Pons (tissue), 1 donor: ENCODE measurements around the gene SNAP91.
"Not testable (repeated sequence)": the region's sequence is repeated elsewhere in the genome, so short reads cannot be mapped to it uniquely, and the experiment has no call there.

ENCODE experiments used
- DNase-seq: peaks from one replicate; pipeline ENCODE4 v3.0.0-alpha.2; 2016; ENCODE audit warnings: low spot score

The SNAP91 gene, protein sequence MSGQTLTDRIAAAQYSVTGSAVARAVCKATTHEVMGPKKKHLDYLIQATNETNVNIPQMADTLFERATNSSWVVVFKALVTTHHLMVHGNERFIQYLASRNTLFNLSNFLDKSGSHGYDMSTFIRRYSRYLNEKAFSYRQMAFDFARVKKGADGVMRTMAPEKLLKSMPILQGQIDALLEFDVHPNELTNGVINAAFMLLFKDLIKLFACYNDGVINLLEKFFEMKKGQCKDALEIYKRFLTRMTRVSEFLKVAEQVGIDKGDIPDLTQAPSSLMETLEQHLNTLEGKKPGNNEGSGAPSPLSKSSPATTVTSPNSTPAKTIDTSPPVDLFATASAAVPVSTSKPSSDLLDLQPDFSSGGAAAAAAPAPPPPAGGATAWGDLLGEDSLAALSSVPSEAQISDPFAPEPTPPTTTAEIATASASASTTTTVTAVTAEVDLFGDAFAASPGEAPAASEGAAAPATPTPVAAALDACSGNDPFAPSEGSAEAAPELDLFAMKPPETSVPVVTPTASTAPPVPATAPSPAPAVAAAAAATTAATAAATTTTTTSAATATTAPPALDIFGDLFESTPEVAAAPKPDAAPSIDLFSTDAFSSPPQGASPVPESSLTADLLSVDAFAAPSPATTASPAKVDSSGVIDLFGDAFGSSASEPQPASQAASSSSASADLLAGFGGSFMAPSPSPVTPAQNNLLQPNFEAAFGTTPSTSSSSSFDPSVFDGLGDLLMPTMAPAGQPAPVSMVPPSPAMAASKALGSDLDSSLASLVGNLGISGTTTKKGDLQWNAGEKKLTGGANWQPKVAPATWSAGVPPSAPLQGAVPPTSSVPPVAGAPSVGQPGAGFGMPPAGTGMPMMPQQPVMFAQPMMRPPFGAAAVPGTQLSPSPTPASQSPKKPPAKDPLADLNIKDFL

DNA sequence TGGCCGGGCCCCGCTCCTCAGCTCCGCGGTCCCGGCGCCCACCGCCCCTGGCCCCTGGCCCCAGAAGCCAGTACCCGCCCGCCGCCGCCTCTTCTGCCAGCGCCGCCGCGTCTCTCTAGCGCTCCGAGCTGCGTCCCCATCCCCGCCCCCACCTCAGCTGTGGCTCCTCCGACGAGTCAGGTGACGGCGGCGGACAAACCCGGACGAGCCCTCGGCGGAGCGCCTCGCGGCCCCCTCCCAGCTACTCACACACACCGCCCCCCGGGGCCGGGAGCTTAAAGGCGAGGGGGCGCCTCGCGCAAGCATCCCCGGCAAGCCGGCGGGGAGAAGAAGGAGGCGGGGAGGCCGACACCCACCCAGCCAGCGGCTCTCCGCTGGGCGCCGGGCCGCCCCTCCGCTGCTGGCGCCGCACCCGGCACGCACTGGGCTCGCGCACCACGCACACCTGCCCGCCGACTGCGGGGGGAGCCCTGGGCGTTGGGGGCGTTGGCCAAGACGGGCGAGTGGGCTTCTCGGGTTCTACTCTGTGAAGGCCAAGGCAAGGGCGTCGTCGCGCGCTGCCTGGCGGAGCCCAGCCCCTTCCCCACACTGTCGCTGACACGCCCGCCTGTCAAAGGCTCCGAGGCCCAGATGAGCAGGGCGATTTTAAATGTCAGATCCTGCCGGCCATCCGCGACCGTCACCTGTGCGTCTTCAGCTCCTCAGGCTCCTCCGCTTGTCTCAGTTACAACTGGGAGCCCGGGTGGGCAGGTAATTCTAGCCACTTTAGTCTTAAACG, at the start of gene SNAP91:
SNAP91 (minus strand) TSS at position 132 of the 778 bp plus-strand sequence. CDS start 1,174 bp downstream, outside the sequence.
- peak; percentile 28 for DNase-seq

DNA sequence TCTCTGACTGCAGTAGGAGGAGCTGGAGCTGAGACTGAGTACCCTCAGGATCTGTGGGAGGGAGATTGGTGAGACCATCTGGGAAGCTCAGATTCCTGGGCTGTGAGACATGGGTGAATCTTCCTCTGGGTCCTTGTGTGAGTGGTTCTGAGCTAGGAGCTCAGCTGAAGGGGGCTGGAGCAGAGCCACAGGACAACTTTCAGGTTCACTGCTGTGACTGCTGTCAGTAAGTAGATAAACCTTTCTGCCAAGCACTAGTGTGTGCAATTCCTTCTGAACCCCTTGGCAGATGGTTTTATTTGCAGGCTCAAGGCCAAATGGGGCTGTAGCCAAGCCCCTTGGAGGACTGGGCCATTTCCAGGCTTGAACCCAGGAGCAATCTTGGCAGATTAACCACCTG, 49.6 kb upstream of the SNAP91 start:
- no peak for DNase-seq

DNA sequence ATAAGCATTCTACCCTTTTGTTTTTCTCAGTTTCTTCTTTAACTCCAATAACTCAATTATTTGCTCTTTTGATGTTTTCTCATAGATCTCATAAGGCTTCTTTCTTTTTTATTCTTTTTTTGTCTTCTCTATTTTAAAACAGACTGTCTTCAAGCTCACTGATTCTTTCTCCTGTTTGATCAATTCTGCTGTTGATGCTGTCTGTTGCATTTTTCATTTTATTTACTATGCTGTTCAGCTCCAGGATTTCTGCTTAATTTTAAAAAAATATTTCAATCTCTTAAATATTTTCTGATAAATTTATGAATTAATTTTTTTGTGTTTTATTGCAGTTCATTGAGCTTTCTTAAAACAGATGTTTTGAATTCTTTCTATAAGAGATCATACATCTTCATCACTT, 48.1 kb upstream of the SNAP91 start:
- DNase-seq: no peak

DNA sequence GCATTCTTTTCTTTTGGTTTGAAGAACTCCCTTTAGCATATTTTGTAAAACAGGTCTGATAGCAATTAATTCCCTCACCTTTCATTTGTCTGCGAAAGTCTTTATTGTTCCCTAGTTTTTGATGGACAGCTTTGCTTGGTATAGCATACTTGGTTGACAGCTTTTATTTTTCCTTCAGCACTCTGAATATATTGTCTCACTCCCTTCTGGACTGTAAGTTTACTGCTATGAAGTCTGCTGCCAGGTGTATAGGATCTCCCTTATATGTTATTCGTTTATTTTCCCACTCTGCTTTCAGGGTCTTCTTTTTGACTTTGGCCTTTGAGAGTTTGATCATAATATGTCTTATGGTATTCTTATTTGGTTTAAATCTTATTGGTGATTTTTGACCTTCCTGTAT, 47.7 kb upstream of the SNAP91 start:
- DNase-seq: no peak

DNA sequence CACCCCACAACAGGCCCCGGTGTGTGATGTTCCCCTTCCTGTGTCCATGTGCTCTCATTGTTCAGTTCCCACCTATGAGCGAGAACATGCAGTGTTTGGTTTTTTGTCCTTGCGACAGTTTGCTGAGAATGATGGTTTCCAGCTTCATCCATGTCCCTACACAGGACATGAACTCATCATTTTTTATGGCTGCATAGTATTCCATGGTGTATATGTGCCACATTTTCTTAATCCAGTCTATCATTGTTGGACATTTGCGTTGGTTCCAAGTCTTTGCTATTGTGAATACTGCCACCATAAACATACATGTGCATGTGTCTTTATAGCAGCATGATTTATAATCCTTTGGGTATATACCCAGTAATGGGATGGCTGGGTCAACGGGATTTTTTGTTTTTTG, 43.5 kb upstream of the SNAP91 start:
- not testable (repeated sequence) for DNase-seq

DNA sequence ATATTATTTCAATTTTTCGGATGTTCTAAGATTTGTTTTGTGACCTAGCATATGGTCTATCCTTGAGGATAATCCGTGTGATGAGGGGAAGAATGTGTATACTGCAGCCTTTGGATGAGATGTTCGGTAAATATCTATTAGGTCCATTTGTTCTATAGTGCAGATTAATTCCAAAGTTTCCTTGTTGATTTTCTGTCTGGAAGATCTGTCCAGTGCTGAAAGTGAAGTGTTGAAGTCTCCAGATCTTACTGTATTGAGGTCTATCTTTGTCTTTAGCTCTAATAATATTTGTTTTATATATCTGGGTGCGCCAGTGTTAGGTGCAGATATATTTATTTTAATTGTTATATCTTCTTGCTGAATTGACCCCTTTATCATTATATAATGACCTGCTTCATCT, 32.2 kb upstream of the SNAP91 start:
- no peak for DNase-seq

DNA sequence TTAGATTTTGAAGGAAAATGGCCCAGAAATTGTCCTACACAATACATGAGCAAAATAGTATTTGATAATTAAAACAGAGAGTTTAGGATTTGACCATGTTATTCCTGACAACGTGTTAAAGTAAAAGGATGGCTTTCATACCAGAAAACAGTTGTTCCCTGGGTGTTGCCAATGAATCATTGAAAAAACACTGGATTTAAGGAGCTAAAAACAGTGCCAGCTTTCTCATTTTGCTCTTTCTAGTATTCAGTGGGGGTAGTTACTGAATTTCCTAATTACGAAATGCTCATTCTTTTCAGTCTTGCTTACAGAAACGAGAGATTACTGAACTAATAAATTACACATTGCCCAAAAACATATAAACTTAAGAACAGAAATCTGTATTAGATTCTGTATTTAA, 26.6 kb upstream of the SNAP91 start:
- no peak for DNase-seq

DNA sequence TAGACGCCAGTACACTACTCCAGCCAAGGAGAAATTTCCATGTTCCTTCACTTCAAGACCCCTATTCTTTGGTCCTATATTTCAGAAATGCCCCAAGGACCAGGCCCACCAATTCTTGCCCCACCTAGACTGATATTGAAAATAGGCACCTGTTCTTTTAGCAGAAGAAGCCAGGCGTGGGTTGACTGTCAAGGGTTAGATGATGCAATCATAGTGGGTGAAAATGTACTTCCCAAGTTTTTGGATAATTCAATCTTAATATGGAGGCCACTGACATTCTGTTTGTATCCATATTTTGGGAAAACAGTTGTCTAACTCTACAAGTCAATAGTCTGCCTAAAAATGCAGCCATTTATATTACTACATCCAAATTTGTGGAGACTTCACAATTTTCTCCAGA, 21.0 kb upstream of the SNAP91 start:
- DNase-seq: no peak

DNA sequence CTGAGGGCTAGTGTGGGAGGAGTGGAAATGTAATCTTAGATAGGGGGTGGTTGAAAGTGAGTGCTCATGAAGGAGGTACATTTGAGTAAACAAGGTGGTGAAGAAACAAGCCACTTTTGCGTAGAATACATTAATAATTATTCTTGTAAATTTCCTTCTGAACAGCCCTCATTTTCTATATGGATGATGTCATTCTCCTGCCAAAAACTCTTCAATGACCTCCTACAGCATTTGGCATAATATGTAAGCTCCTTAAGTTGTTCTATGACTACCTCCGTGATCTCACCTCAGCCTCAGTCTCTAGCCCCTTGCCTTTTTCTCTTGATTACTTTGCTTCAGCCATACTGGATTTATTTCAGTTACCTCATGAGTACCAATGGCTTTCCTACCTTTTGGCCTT, 14.0 kb upstream of the SNAP91 start:
- DNase-seq: no peak

DNA sequence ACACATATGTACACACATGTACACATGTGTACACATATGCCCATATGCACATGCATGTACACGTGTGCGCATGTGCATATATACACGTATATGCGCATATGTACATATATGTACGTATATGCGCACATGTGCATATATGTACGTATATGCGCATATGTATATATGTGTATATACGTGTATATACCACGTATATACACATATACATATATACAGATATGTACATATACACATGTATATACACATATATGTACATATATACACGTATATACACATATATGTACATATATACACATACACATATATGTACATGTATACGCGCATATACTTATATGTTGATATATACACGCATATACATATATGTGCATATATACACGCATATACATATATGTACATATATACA, 8.9 kb upstream of the SNAP91 start:
- no peak for DNase-seq

DNA sequence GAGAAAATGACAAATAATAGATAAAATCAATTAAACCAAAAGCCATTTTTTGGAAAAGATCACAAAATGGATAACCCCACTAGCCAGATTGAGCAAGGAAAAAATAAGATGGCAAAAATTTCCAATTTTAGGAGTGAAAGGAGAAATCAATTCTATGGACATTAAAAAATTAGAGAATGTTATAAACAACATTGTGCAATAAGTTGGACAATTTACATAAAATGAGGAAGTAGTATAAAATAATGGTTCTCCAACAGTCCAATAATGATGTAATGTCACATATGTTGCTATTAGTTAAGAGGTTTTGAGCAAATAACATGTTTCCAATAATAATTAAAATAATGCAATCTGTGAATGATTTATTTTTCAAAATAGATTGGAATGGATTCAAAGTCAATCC, 3.1 kb upstream of the SNAP91 start:
- no peak for DNase-seq

DNA sequence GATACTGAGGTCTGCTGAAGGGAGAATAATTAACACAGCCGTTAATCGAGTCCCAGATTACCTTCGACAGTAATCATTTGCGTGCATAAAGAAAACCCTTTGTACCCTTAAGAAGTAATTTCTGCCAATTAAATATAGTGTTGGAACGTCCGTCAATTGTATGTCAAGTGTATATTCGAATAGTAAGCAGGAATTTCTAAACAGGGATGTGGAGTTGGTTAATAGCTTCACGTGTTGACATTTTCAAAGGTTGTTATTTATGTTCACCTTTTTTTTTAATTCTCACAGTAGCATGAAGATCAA, 798 bp upstream of the SNAP91 start:
- DNase-seq: no peak

DNA sequence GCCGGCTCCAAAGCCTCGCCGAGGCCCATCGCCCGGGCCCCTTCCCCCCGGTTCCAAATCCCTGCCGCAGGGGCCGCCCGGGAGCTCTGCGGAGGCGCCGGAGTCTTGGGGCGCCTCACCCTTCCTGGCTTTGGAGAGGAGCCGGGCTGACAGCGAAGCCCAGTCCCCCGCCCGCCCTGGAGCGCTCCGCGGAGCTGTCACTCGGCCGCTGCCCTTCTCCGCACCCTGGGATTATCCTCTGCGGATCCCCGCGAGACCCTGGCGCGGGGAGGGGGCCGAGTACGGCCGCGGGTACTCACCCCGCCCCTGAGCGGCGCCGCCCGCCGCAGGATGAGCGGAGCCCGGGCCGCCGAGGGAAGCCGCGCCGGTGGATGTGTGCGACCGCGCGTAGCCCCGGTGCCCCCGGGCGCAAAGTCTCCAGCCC, 343 bp downstream of the SNAP91 start:
- no peak for DNase-seq

DNA sequence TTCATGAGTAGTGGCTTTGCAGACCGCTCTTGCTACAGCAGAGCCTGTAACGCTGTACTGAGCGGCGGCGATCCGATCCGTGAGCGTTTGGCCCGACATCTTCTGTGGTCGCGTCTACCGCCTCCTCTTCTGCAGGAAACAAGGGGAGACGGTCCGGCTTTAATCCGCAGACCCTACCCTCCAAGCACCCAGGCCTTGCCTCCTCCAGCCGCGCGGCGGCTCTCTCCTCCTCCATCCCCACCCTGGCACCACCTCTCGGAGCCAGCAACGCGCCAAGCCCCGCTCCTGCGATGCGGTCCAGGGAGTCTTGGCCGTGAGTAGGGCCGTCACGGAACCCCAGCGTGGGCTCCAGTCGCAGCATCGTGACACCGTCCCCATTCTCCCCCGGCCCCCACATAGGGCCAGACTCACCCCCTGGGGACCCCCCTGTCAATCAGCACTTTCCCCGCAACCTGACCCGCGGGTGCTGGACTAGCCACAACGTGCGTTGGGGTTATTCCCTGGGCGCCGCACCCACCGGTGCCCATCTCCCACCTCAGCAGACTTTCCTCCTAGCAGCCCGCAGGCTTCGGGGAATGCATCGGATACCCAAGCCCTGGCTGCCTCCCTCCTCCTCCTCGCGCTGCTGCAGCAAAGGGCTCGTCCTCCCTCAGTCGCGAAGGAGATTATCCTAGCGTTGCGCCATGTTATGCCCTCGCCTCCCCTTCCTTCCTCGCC, 914 bp downstream of the SNAP91 start:
- DNase-seq: peak; percentile 27

DNA sequence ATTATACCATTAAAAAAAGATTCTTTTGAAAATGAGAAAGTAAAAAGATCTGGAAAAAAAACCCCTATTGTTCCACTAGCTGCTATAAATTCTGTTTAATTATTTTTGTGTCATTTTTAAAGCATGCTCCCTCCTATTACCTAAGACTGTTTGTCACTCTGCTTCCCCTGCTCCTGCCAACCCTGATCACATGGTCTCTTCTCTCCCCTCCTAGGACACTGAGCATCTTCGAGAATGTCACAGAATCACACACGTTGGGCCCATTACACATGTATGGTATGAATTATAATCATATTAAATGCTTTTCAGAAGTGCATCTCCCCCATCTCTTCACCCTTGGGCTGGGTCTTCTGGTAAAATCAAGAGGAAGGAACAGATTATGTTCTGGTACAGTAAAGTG, 6.2 kb downstream of the SNAP91 start:
- no peak for DNase-seq

DNA sequence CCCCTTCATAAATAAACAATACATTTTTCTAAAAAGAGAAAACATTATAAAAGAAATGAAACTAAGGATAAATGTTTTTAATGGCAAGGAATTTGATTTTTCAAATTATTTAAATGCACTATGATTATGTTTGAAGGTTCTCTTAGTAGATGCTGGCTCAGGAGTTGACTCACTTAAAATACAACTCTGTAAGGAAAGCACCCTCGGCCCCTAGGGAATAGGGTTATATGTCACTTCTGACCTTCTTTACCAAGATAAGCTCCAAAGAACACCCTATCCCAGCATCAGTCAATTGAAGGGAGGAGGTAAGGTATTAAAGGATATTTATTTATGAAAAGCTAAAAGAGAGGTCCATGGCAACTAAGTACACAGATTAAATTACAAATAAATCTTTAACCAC, 6.8 kb downstream of the SNAP91 start:
- no peak for DNase-seq

DNA sequence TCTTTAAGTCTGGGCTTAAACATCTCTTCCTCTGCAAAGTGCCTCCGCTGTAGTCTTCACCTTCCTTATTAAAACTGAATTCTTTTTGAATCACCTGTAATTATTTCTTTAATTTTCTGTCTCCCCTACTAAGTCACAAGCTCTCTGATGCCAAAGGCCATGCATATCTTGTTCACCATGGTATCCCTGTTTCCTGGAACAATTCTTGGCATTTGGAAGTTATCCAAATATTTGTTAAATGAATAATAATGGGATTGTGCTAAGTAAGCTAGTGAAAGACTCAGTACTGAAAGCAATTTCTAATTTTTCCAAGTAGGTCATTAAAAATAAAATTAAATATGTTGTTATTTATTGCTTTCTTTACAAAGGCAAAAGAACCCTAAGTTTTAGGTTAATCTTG, 12.2 kb downstream of the SNAP91 start:
- no peak for DNase-seq

DNA sequence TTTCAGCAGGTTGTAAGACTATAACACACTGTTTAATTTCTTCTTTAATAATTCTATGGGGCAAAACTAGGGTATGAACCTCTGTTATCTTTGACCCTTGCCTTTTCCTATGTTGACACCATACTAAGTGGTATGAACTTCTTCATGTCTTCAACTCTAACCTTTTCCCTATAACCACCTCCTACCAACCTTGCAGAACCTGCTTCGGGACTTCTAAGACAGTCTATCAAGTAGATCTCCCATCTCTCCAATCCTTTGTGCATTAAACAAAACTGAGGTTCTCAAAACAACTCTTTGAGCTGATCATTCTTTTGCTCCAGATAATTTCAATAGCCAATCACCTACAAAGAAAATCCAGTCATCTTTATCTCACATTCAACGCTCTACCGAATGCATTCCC, 23.4 kb downstream of the SNAP91 start:
- DNase-seq: no peak

DNA sequence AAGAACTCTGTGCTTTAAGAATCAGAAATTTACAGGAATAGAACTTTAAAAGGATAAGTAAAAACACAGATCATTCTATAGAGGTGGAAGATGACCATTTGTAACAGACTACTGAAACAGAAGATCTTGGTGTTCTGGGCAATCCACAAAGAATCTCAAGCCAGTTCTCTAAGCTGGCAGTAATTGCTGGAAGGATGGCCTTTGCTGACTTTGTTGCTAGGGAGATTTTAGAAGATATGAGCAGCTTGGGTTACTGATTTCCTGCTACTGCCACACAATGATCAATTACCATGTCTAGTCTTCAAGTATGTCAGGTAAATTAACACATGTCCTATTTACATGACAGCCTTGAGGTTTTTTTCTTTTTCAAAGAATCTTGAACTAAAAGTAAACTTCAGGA, 31.1 kb downstream of the SNAP91 start:
- DNase-seq: no peak

DNA sequence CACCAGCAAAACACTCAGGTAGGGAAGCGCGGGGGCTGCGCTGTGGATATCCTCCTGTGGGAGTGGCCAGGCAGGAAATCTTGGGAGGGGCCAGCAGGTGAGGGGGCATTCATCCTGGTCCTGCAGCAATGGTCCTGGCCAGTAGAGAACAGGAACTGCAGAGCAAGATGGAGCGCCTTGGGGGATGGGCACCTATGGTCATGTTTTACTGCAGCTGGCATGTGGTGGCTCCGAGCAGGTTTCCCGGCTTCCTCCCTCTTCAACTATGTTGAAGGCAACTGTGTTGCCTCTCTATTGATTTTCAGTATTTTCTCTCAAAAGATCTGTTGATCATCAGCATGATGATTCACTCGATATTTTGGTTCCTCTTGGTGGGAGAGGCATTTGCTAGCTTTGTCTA, 70.9 kb downstream of the SNAP91 start:
- DNase-seq: no peak

DNA sequence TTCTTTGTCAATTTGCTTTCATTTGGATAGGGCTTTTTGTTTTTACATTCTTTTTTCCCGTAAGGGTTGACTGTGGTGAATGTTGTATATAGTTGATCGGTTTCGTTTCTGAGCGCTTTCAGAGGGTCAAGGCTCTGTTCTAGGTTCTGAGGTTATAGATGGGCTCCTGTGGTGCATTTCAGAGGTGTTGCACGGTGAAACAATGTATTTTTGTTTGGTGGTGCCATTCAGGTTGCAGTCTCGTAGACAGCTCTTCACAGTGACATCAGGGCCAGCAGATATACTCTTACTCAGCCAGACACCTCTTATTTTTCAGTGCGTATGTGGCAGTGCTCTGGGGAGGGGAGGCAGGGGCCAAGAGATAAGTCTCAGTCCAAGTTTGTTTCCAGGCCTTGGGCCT, 72.1 kb downstream of the SNAP91 start:
- no peak for DNase-seq

DNA sequence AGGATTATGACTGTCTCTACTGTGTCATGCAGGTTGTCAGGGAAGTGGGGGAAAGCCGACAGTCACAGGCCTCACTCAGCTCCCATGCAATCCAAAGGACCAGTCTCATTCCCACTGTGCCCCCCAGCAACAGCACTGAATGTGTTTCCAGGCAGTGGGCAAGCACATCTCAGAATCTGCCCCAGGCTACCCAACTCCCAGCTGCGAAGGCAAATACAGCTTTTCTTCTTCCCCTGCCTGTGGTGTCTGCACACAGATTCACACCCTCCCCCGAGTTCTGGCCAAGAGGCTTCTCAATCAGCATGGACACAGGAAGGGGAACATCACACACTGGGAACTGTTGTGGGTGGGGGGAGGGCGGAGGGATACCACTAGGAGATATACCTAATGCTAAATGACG, 75.3 kb downstream of the SNAP91 start:
- no peak for DNase-seq
